Transverse colon (tissue), 4 donors: Measurements from ENCODE around the gene DPH5. TPM values are rescaled to one million over a fixed set of nuclear protein-coding genes. Genes with fewer than 3 reads are reported as not detected.
"Not testable (repeated sequence)": the region's sequence is repeated elsewhere in the genome, so short reads cannot be mapped to it uniquely, and the experiment has no call there.

Experiments
- DNase-seq: peaks from one replicate; pipeline ENCODE4 v3.0.0-alpha.2; 2019
- H3K27ac ChIP-seq, 4 donors: fragments of 200-600 bp; sonication (generic); 2 replicates each; pipeline ENCODE4 v1.5.1; 2016 to 2018; ENCODE audit warnings: inconsistent platforms in 4 of 4
- H3K27me3 ChIP-seq: fragments of 200-600 bp; sonication (generic); 2 replicates; pipeline ENCODE4 v1.5.1; 2017; ENCODE audit warnings: inconsistent platforms
- H3K36me3 ChIP-seq, 4 donors: fragments of 200-600 bp; sonication (generic); 2 replicates each; pipeline ENCODE4 v1.5.1; 2017 to 2019; ENCODE audit warnings: inconsistent platforms in 4 of 4
- H3K4me1 ChIP-seq, 4 donors: fragments of 200-600 bp; sonication (generic); 2 replicates each; pipeline ENCODE4 v1.5.1; 2017 to 2020; ENCODE audit warnings: inconsistent platforms in 4 of 4
- H3K4me3 ChIP-seq, 4 donors: fragments of 200-600 bp; sonication (generic); 1 replicate in 1 of 4; 2 replicates in 3 of 4; pipeline versions ENCODE4 v1.5.1 to v1.6.1; 2017 to 2019; ENCODE audit warnings: inconsistent platforms in 4 of 4
- H3K9me3 ChIP-seq, 2 donors: fragments of 200-600 bp; sonication (generic); 2 replicates each; pipeline ENCODE4 v1.5.1; 2017 to 2019; ENCODE audit warnings: inconsistent platforms in 2 of 2
- EP300 ChIP-seq: sonication (generic); formaldehyde crosslinking; IDR thresholded peaks from one replicate; pipeline ENCODE4 v1.6.1; 2017; ENCODE audit warnings: antibody characterized with exemption, low read depth
- POLR2A ChIP-seq: fragments of 450-650 bp; IDR thresholded peaks from one replicate; pipeline ENCODE4 v1.6.1; 2016; ENCODE audit warnings: antibody characterized with exemption, mild to moderate bottlenecking, moderate library complexity
- POLR2AphosphoS5 ChIP-seq, 3 donors: sonication (generic); formaldehyde crosslinking; IDR thresholded peaks; one replicate each; pipeline ENCODE4 v1.6.1; 2016; ENCODE audit warnings: antibody characterized with exemption in 3 of 3
- WGBS, 2 donors: methylation state at CpG; one replicate each; pipeline ENCODE4 v1.1.5; 2018; ENCODE audit warnings: low coverage in 1 of 2; 5-methylcytosine and 5-hydroxymethylcytosine counted together
- in situ Hi-C, 4 donors: fragments of 200-750 bp; cut with MboI; loops; one replicate each; pipeline versions ENCODE4 v1.15.0 to v1.15.1; 2017; ENCODE audit warnings: low sequenced_read_pairs in 3 of 4, low pct_ligation_motif_present in 1 of 4, low pct_unique_long_range_greater_than_20kb in 1 of 4
- intact Hi-C: fragments of 100-400 bp; cut with DNase I; formaldehyde crosslinking; loops from one replicate; pipeline ENCODE4 v1.15.1; 2023; ENCODE audit warnings: low total_unique reads
- total RNA-seq, 4 donors: library from RNA; depleted of rRNA; stranded (reverse); fragments of >200 nt; gene quantifications; one replicate each; pipeline ENCODE4 v1.1.0, GENCODE V29; 2016
- TF ChIP-seq, protein P1 (sequence below), 5 experiments: fragments of 200-600 bp in 3 of 5; fragments of 450-650 bp in 2 of 5; sonication (generic) in 3 of 5; IDR thresholded peaks; 1 replicate in 2 of 5; 2 replicates in 3 of 5; pipeline ENCODE4 v1.5.1; 2016 to 2017; ENCODE audit warnings: antibody characterized with exemption in 5 of 5, inconsistent platforms in 3 of 5, mild to moderate bottlenecking in 2 of 5, moderate library complexity in 1 of 5

DPH5 gene
- total RNA-seq, 4 donors from 2014 or later: 18.3 to 20.5 (median 18.9) TPM; not detected in 1

DNA sequence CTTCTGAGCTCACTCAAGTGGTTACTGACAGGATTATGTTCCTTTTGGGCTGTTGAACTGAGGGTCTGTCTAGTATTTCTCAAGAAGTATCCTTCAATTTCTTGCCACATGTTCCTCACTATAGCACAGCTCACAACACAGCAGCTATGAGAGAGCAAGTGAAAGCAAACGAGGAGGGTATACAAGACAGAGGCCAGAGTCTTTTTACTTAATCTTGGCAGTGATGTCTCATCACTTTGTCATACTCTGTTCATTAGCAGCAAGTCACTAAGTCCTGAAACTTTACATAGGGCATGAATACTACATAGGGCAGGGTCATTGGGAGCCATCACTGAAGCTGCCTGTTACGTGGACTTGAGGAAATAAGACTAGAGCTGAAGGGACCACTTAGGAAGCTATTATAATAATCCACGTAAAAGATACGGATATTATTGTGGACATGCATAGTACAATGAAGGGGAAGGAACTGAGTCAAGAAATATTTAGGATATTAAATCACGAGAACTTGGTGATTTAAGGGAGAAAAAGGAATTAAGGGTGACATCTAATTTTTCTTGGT is 66.0 kb downstream of the DPH5 start:
- Histone ChIP-seq H3K27ac (no peak overlapping the region), H3K9me3 (no peaks in the 10 kb centered on the region), H3K36me3 (no peaks in the 10 kb centered on the region), H3K4me3 (no peak overlapping the region), H3K4me1 (peaks cover 0 to 7% (median 0%) of the 10 kb centered on the region in 4 donors), H3K27me3 (no peaks in the 10 kb centered on the region)
- no peak for DNase-seq
- 87 to 88% methylated on average over 5 of the region's 5 CpGs for WGBS, 2 donors
- intact Hi-C loops: no loop called here
- TF ChIP-seq EP300 (no peak), POLR2AphosphoS5 (IDR thresholded peaks at IDR 0.05) (no peak), POLR2A (no peak)
- TF ChIP-seq, protein P1, sequence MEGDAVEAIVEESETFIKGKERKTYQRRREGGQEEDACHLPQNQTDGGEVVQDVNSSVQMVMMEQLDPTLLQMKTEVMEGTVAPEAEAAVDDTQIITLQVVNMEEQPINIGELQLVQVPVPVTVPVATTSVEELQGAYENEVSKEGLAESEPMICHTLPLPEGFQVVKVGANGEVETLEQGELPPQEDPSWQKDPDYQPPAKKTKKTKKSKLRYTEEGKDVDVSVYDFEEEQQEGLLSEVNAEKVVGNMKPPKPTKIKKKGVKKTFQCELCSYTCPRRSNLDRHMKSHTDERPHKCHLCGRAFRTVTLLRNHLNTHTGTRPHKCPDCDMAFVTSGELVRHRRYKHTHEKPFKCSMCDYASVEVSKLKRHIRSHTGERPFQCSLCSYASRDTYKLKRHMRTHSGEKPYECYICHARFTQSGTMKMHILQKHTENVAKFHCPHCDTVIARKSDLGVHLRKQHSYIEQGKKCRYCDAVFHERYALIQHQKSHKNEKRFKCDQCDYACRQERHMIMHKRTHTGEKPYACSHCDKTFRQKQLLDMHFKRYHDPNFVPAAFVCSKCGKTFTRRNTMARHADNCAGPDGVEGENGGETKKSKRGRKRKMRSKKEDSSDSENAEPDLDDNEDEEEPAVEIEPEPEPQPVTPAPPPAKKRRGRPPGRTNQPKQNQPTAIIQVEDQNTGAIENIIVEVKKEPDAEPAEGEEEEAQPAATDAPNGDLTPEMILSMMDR (IDR thresholded peaks at IDR 0.05): no peak
- in situ Hi-C loops: no loop called here

- H3K27ac ChIP-seq: no peak overlapping the region
- no peak for DNase-seq
Measured at GRCh38 chr1:100955322-100955721, 70.3 kb downstream of the DPH5 start.

GRCh38 chr1:100953960-100954730 is 71.4 kb downstream of the DPH5 start:
- intact Hi-C loops (no loop called here), in situ Hi-C loops (no loop called here)
- DNase-seq: no peak
- Histone ChIP-seq H3K4me3 (no peak overlapping the region), H3K4me1 (peaks cover 8 to 23% (median 11%) of the 10 kb centered on the region in 4 donors), H3K27ac (no peak overlapping the region), H3K36me3 (no peaks in the 10 kb centered on the region), H3K27me3 (no peaks in the 10 kb centered on the region), H3K9me3 (no peaks in the 10 kb centered on the region)
- TF ChIP-seq EP300 (no peak), POLR2AphosphoS5 (IDR thresholded peaks at IDR 0.05) (no peak), POLR2A (no peak)
- TF ChIP-seq, protein P1 (IDR thresholded peaks at IDR 0.05): no peak
- WGBS, 2 donors: 63 to 90% methylated on average over 2 of the region's 2 CpGs

More at GRCh38 chr1:100955322-100955721, 70.3 kb downstream of the DPH5 start:
- TF ChIP-seq, protein P1 (IDR thresholded peaks at IDR 0.05): no peak
- TF ChIP-seq POLR2A (no peak), EP300 (no peak), POLR2AphosphoS5 (IDR thresholded peaks at IDR 0.05) (no peak)
- Histone ChIP-seq H3K36me3 (no peaks in the 10 kb centered on the region), H3K4me3 (no peak overlapping the region), H3K27me3 (no peaks in the 10 kb centered on the region), H3K4me1 (peaks cover 0 to 13% (median 0%) of the 10 kb centered on the region in 4 donors), H3K9me3 (no peaks in the 10 kb centered on the region)
- intact Hi-C loops (no loop called here), in situ Hi-C loops (no loop called here)
- WGBS, 2 donors: 64 to 88% methylated on average over 1 of the region's 1 CpG

GRCh38 chr1:100952970-100953369 is 72.6 kb downstream of the DPH5 start:
- H3K4me1 ChIP-seq: peaks cover 11 to 30% (median 13%) of the 10 kb centered on the region in 4 donors
- H3K27ac ChIP-seq, H3K9me3 ChIP-seq, H3K27me3 ChIP-seq, H3K4me3 ChIP-seq, in situ Hi-C loops, H3K36me3 ChIP-seq, DNase-seq, intact Hi-C loops: not testable (repeated sequence)
- WGBS, 2 donors: 67 to 88% methylated on average over 1 of the region's 1 CpG
